Stimulated activated CD4-positive, alpha-beta T cell treated with anti-CD3 and anti-CD28 coated beads, Interleukin-15, amount 100 ng/mL, for 1 hour (primary cell): Measurements from ENCODE around the gene GINS2.

Experiments
- DNase-seq, 2 donors: peaks; one replicate each; pipeline ENCODE4 v3.0.0-alpha.2; 2020; ENCODE audit warnings: low read depth in 1 of 2, low spot score in 1 of 2

Gene GINS2

DNA sequence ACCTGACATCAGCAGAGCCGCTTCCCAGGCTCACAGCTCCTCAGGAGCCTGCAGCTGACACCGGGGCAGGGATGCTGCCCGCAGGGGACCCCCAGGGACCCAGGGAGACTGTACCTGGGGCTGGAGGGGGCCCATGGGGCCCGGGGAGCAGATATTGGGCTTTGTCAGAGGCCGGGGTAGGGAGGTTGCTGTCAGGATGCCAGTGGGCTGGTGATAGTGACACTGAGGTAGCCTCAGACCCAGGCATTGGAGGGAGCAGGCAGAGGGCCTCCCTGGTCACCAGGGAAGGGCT is 60.5 kb downstream of the GINS2 start:
- no peak for DNase-seq

DNA sequence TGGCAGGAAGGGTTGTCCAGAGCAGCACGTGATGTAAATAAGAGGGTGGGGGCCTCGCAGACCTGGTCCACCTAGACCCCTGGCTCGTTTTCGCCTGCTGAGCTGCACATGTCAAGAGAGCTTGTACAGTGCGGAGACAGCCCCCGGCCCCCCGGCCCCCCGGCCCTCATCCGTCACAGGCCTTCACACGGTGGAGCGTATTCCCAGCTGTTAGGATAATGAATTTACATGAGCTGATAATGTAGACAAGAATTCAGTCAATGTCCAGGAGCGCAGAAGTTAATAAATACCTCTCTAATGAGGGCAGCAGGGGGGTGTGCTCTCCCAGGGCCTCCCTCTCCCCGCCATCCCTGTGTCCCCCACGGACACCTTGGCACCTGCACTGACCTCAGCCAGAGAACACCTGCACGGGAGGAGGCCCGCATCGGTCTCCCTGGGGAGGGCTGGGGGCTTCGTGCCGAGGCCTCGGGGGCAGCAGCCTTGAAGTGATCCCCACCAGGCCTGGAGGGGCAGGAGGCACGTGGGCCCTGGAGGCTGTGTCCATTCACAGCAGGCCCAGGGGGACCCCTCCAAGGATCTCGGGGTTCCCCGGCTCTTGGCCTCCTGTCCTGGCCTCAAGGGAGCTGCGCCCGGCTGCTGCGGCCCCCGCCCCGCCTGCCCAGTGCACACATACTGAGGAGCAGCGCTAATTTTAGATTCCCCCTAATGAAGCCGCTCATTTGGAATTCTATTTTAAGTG is 61.1 kb downstream of the GINS2 start:
- no peak for DNase-seq

DNA sequence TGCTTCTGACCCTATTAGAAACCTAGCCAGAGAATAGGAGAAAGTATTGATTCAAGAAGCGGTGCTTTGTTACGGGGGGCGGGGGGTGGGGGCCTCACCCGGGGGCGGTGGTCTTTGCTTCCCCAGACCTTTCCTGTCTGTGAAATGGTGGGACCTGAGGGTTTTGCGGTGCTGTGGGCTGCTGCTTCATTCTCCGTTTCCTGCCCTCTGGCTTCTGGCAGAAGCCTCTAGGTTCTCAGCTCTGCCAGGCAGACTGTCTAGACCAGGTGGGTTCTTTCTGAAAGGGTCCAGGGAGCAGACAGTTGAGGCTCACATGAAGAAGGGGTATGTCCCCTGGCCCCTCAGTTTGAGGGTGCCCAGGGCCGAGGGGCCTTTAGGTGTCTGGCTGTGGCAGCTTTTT is 61.7 kb downstream of the GINS2 start:
- no peak for DNase-seq
